ENCODE measurements around the gene PCK2.
A peak's percentile ranks its signal among the peaks of the same experiment; 100 is the strongest.

PCK2 gene

GRCh38 chr14:24141097-24141880 lies 47.2 kb downstream of the PCK2 start, which contains the start of gene EMC9:
Gene EMC9 (minus strand): TSS chr14:24141591. CDS start chr14:24141304, 287 bp downstream.
- DNase-seq, result peak; percentile 100

GRCh38 chr14:24143511-24143910 lies 49.4 kb downstream of the PCK2 start:
- no peak for DNase-seq

- DNase-seq, result no peak
These were observed 50.3 kb downstream of the PCK2 start for GRCh38 chr14:24144451-24144850.

GRCh38 chr14:24145219-24145618 lies 51.1 kb downstream of the PCK2 start:
- no peak for DNase-seq

- no peak for DNase-seq
These were observed 51.8 kb downstream of the PCK2 start for GRCh38 chr14:24145690-24146452.

GRCh38 chr14:24146453-24146977 lies 52.4 kb downstream of the PCK2 start, which contains the start of gene PSME2:
Gene PSME2 (minus strand): TSS chr14:24146610. CDS start chr14:24146581, 29 bp downstream.
- peak; percentile 98 for DNase-seq

GRCh38 chr14:24146978-24147760 lies 53.1 kb downstream of the PCK2 start, which contains the start of gene RNF31:
Gene RNF31 (plus strand): TSS chr14:24147498. CDS start chr14:24147699, 201 bp downstream.
- DNase-seq, result peak; percentile 99

- DNase-seq, result no peak
These were observed 53.8 kb downstream of the PCK2 start for GRCh38 chr14:24147761-24148428.

- no peak for DNase-seq
These were observed 55.3 kb downstream of the PCK2 start for GRCh38 chr14:24149302-24149969.

GRCh38 chr14:24150061-24150460 lies 56.0 kb downstream of the PCK2 start:
- no peak for DNase-seq

- no peak for DNase-seq
These were observed 56.5 kb downstream of the PCK2 start for GRCh38 chr14:24150567-24150966.

GRCh38 chr14:24150993-24151392 lies 56.9 kb downstream of the PCK2 start:
- no peak for DNase-seq

- DNase-seq, result no peak
These were observed 57.4 kb downstream of the PCK2 start for GRCh38 chr14:24151404-24152080.

All from eye (tissue), 1 donor.